HuH-7 (cell line): Measurements from ENCODE around the gene ARL15.

ENCODE experiments used
- DNase-seq: peaks from one replicate; pipeline ENCODE4 v3.0.0; 2011; ENCODE audit warnings: low spot score

ARL15 gene

DNA sequence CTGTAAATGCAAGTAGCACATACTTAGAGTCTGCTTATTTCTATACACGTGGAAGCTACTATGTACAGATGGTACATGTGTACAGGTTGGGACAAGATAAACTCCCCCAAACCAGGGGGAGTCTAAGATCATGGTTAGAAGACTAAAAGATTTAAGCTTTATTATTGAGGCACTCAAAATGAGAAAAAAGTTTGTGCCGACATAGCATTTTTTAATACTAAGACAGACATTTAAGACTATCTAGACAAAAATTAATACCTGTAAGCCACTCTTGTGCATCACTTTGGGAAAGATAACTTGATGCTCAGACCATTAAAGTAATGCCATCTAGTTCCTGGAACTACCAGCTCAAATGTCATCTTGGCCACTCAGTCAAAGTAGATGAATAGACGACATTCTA lies 279.4 kb downstream of the ARL15 start:
- DNase-seq, result no peak

- no peak for DNase-seq
Observed at GRCh38 chr5:54024466-54024865, 285.9 kb downstream of the ARL15 start.

DNA sequence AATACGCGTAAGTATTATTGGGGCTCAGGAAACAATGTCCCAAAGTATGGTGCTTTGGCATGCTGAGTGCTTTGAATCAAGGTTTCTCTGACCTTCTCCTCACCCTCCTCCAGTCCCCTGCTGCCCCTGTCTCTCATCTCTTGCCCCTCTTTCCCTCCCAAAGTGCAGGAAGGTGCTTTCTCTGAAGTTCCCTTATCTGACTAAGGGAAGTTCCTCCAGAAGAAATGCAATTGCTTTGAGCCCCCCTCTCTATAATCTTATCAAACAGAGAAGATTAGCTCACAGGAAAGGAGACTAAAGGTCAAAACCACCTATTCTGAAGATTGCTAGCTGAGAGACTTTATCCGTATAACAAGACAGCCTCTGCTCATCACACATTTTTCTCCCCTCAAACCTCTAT lies 288.1 kb downstream of the ARL15 start:
- no peak for DNase-seq

DNA sequence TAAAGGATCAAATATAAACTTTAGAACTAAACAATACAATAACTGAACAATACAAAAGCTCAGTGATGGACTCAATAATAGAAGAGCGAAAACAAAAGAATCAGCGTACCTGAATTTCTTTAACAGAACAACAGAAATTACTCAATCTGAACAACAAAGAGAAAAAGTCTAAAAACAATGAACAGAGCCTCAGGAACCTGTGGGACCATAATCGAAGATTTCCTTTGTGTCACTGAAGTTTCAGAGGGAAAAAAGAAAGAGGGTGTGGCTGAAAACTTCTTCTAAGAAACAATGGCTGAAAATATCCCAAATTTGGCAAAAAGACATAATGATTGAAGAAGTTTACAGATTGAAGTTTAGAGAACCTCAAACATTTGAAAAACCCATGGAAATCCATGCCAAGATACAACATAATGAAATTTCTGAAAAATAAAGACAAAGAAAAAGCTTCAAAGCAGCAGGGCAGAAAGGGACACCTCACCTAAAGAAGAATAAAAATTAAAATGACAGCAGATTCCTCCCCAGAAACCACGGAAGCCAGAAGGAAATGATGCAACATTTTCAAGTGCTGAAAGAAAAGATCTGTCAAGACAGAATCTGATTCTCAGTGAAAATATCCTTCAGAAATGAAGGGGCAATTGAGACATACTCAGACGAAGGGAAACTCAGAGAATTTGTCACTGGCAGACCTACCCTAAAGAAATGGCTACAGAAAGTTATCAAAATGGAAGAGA lies 288.8 kb downstream of the ARL15 start:
- no peak for DNase-seq

DNA sequence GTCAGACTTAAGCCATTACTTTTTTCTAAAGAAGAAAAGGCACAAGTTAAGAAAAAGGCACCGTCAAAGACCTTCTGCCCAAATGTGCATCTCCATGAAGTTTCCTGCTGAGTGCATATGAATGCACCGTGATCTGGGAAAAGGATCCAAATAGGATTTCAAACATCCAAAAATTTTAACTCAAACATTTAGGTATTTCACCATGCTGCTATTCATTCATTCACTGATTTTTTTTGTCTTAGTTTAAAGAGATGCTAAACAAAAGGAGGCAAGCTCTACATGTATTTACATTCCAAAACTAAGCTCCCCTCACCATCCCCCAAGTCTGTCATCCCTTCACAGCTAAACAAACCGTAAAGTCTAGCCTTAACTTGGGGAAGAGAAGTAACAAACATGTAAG lies 291.9 kb downstream of the ARL15 start:
- no peak for DNase-seq

DNA sequence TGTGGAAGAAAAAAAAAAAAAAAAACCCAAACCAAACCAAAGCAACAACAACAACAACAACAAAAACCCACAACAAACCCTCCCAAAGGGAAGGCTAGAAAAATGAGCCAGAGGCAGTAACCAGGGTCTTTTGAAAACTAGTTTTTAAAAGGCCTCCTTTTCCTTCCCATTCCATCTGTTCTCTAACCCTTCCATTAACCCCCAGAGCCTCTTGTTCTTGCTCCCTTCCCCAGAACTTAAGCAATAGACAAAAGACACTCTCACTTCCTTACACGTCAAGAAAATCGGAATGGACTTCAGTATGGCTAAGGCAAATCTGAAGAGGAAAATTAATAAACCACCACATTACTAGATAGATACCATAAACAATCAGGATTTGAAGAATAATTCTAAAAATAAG lies 292.8 kb downstream of the ARL15 start:
- no peak for DNase-seq

DNA sequence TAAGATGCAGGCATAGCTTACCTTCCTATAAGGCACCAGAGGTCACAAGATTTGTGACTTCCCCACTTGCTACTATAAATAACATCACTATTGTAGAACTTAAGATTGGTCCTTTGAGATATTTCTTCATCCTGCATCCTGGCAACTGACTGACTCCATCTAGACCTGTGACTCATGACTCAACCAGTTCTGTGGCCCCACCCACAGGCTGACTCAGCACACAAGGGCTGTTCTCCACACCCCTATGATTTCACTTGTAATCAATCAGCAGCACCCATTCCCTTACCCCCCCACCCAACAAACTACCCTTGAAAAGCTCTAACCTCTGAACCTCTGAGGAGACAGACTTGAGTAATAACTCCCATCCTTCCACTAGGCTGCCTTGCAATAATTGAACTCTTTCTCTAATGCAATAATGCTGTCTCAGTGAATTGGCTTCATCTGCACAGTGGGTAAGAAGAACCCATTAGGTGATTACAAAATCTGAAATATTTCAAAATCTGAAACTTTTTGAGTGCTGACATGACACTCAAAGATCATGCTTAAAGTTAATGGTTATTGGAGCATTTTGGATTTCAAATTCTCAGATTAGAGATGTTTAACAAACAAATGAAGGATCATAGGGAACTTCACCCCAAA lies 296.7 kb downstream of the ARL15 start:
- DNase-seq, result no peak

GRCh38 chr5:54009828-54010227 lies 300.5 kb downstream of the ARL15 start:
- no peak for DNase-seq

DNA sequence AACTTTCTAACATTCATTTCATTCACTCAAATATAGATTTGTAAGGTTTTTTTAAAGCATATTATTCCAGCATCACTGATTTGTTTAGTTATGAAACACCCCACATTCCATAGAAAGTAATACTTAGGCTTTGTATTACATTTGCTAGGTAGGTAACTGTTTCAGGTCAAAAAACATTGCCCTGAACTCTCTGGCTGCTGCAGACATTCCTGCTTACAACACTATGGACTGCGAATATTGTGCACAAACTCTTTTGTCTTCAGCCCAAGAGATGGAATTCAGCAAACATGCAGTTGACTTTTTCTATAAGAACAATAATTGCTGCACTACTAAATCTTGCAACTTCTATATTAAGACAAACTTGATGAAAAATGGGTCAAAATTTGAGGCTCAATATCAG lies 301.0 kb downstream of the ARL15 start:
- no peak for DNase-seq

- DNase-seq, result peak; percentile 41
Observed at GRCh38 chr5:54007827-54008777, 302.3 kb downstream of the ARL15 start.

DNA sequence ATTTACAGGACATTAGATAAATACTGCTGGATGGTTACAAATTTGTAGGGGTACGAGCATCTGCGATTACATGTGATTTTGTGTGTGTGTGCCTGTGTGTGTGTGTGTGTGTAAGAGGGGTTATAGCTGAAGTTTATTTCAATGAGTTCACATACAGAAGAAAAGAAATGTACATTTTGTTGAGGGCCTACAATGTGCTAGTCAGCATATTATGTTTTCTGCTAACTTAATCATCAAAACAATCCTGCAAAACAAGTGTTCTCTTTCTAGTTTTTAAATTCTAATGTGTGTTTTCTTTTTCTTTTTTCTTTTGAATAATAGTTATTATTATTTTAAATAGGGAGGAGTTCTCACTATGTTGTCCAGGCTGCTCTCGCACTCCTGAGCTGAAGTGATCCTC lies 305.7 kb downstream of the ARL15 start:
- DNase-seq, result no peak

GRCh38 chr5:54002779-54003178 lies 307.6 kb downstream of the ARL15 start:
- DNase-seq, result no peak

- no peak for DNase-seq
Observed at GRCh38 chr5:54001976-54002775, 308.2 kb downstream of the ARL15 start.

DNA sequence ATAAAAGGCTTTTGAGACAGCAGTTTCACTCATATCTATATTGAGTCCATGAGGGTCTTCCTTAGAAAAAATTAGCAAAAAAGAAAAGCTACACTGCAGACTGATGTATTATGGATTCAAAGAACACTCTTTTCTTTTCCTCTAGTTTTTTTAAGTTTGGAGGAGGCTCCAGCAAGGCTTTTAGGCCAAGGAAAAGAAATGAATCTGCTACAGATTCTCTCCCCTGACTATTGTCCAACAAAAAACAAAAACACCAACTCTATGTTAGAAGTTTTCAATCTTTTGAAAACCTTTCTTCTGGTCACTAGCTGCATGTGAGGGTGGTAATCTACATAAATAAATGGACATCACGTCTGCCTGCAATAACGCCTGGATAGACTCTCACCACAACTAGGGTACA lies 310.4 kb downstream of the ARL15 start:
- DNase-seq, result no peak

GRCh38 chr5:53997736-53998627 lies 312.4 kb downstream of the ARL15 start:
- no peak for DNase-seq

GRCh38 chr5:53996008-53996407 lies 314.4 kb downstream of the ARL15 start:
- DNase-seq, result no peak

DNA sequence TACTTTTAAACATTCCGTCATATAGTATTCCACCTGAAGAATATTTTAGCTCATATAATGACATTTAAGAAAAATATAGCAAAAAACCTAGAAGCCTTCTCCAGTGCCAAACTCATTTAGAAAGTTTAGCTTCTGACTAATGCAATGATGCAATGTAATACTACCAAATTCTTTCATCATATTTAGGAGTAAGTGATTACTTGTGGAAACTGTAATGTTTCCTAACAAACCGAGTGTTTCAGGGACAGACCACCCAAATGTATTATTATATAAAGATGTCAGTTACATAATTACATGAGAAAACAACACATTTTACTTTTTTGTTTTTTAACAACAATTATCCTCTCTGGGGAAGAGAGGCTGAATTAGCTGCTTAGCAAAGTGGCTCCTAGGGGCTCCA lies 316.2 kb downstream of the ARL15 start:
- DNase-seq, result no peak

DNA sequence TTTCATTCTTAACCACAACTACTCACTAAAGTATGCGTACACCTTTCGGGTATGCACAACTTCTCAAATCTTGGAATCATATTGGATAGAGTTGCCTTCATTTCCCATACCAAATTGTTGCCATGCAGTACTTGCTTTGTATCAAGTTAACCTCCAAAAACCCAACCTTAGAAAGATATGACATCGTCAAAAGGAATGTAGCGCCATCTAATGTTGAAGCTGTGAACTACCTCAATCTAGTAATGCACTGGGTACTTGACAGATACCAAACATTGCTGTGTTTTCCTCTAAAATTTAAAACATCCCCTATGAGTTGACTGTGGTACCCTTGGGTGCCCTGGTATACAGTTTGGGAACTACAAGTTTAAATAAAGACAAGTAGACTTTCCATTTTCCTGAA lies 318.4 kb downstream of the ARL15 start:
- DNase-seq, result peak; percentile 6

- no peak for DNase-seq
Observed at GRCh38 chr5:53987101-53987500, 323.3 kb downstream of the ARL15 start.

GRCh38 chr5:53985796-53986195 lies 324.6 kb downstream of the ARL15 start:
- no peak for DNase-seq

DNA sequence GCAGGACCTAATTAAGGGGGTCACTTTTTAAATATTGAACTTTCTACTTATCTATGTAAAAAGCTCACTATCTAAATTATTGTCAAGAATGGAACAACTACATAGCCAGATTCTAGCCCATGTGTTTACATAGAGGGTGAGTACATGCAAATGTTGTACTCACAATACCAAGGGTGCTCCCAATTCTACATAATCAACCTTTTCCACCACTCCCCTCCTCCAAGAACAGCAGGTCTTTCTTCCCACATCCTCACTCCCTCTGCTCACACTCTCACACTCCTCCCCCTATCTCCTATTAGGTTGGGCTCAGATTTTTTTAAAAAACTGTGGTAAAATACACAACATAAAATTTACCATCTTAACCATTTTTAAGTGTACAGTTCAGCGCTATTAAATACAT lies 325.4 kb downstream of the ARL15 start:
- DNase-seq, result no peak
